Activated naive CD8-positive, alpha-beta T cell treated with anti-CD3 and anti-CD28 coated beads, Interleukin-2, amount 10 ng/mL, durations not matched to agents 7 days and 5 days (primary cell): ENCODE data around the gene ARHGEF12. TPM values are rescaled to one million over a fixed set of nuclear protein-coding genes. Genes with fewer than 3 reads are reported as not detected.
A peak's percentile ranks its signal among the peaks of the same experiment; 100 is the strongest.

Experiments used
- ATAC-seq: fragments of 150-1000 bp; cut with Tn5 transposase; one replicate; pipeline ENCODE4 v1.10.0; 2021; ENCODE audit warnings: low read depth, moderate library complexity
- POLR2A ChIA-PET: fragments of 350-600 bp; sonication (Branson Sonifier 250); formaldehyde crosslinking; loops from one replicate; lab custom pipeline; 2021; ENCODE audit warnings: antibody characterized with exemption; lab: Charles Lee
- DNase-seq: peaks from one replicate; pipeline ENCODE4 v3.0.0; 2021
- H3K27ac Mint-ChIP-seq: one replicate; pipeline ENCODE4 v1.8.0; 2022; ENCODE audit warnings: mild to moderate bottlenecking, mixed read lengths
- H3K27me3 Mint-ChIP-seq: one replicate; pipeline ENCODE4 v1.8.0; 2022; ENCODE audit warnings: mild to moderate bottlenecking, moderate library complexity, mixed read lengths
- H3K36me3 Mint-ChIP-seq: one replicate; pipeline ENCODE4 v1.8.0; 2021; ENCODE audit warnings: mild to moderate bottlenecking, mixed read lengths
- H3K4me1 Mint-ChIP-seq: one replicate; pipeline ENCODE4 v1.8.0; 2021; ENCODE audit warnings: mixed read lengths
- H3K4me3 Mint-ChIP-seq: one replicate; pipeline ENCODE4 v1.8.0; 2022; ENCODE audit warnings: mild to moderate bottlenecking, moderate library complexity, mixed read lengths
- H3K9me3 Mint-ChIP-seq: one replicate; pipeline ENCODE4 v1.8.0; 2021; ENCODE audit warnings: mixed read lengths
- total RNA-seq, 2 experiments: library from RNA; stranded (reverse); gene quantifications; one replicate each; pipeline ENCODE4 v1.2.3, GENCODE V29; 2021

Gene ARHGEF12
- total RNA-seq, 2 experiments from 2014 or later: 14.7 to 15.8 TPM

- Mint-ChIP-seq H3K4me1 (peaks cover 3% of the 10 kb centered on the region), H3K9me3 (no peaks in the 10 kb centered on the region), H3K36me3 (no peaks in the 10 kb centered on the region), H3K4me3 (peak overlapping the region; percentile 33), H3K27ac (no peak overlapping the region), H3K27me3 (peaks cover 39% of the 10 kb centered on the region)
- ATAC-seq (no peak), DNase-seq (no peak)
- POLR2A ChIA-PET: no interaction called here
Observed at GRCh38 chr11:120511820-120512738, 175.9 kb downstream of the ARHGEF12 start.

GRCh38 chr11:120512739-120513435, 176.7 kb downstream of the ARHGEF12 start:
- Mint-ChIP-seq H3K27ac (no peak overlapping the region), H3K4me3 (no peak overlapping the region)
- no peak for ATAC-seq

GRCh38 chr11:120513436-120514315, 177.5 kb downstream of the ARHGEF12 start:
- H3K9me3 Mint-ChIP-seq: no peaks in the 10 kb centered on the region
- H3K27me3 Mint-ChIP-seq: peaks cover 36% of the 10 kb centered on the region
- no peak overlapping the region for H3K27ac Mint-ChIP-seq
- no peak overlapping the region for H3K4me3 Mint-ChIP-seq
- POLR2A ChIA-PET: no interaction called here
- H3K4me1 Mint-ChIP-seq: peaks cover 3% of the 10 kb centered on the region
- no peaks in the 10 kb centered on the region for H3K36me3 Mint-ChIP-seq
- DNase-seq (no peak), ATAC-seq (no peak)

More at GRCh38 chr11:120512739-120513435, 176.7 kb downstream of the ARHGEF12 start:
- DNase-seq: no peak
- H3K9me3 Mint-ChIP-seq: no peaks in the 10 kb centered on the region
- H3K36me3 Mint-ChIP-seq: no peaks in the 10 kb centered on the region
- peaks cover 3% of the 10 kb centered on the region for H3K4me1 Mint-ChIP-seq
- POLR2A ChIA-PET: no interaction called here
- peaks cover 39% of the 10 kb centered on the region for H3K27me3 Mint-ChIP-seq

GRCh38 chr11:120514541-120515121, 178.4 kb downstream of the ARHGEF12 start:
- Mint-ChIP-seq H3K9me3 (no peaks in the 10 kb centered on the region), H3K4me1 (peaks cover 3% of the 10 kb centered on the region), H3K27me3 (peaks cover 36% of the 10 kb centered on the region), H3K36me3 (no peaks in the 10 kb centered on the region), H3K4me3 (no peak overlapping the region), H3K27ac (no peak overlapping the region)
- ATAC-seq (no peak), DNase-seq (no peak)
- POLR2A ChIA-PET: no interaction called here

GRCh38 chr11:120515186-120515723, 179.0 kb downstream of the ARHGEF12 start:
- no peaks in the 10 kb centered on the region for H3K36me3 Mint-ChIP-seq
- H3K9me3 Mint-ChIP-seq: no peaks in the 10 kb centered on the region
- peak; percentile 4 for DNase-seq
- ATAC-seq: no peak
- peaks cover 36% of the 10 kb centered on the region for H3K27me3 Mint-ChIP-seq
- no peak overlapping the region for H3K4me3 Mint-ChIP-seq
- peaks cover 3% of the 10 kb centered on the region for H3K4me1 Mint-ChIP-seq
- POLR2A ChIA-PET: no interaction called here
- no peak overlapping the region for H3K27ac Mint-ChIP-seq

- POLR2A ChIA-PET: no interaction called here
- peaks cover 29% of the 10 kb centered on the region for H3K27me3 Mint-ChIP-seq
- no peaks in the 10 kb centered on the region for H3K9me3 Mint-ChIP-seq
- H3K4me3 Mint-ChIP-seq: no peak overlapping the region
- H3K4me1 Mint-ChIP-seq: no peaks in the 10 kb centered on the region
- H3K36me3 Mint-ChIP-seq: no peaks in the 10 kb centered on the region
- no peak for DNase-seq
- H3K27ac Mint-ChIP-seq: no peak overlapping the region
- no peak for ATAC-seq
Observed at GRCh38 chr11:120516461-120517389, 180.5 kb downstream of the ARHGEF12 start.

- POLR2A ChIA-PET: no interaction called here
Observed at GRCh38 chr11:120517390-120517761, 181.2 kb downstream of the ARHGEF12 start.

GRCh38 chr11:120517801-120518291, 181.6 kb downstream of the ARHGEF12 start:
- ATAC-seq: no peak
- POLR2A ChIA-PET: no interaction called here
- H3K4me3 Mint-ChIP-seq: no peak overlapping the region
- H3K27me3 Mint-ChIP-seq: peaks cover 24% of the 10 kb centered on the region
- H3K36me3 Mint-ChIP-seq: no peaks in the 10 kb centered on the region
- no peaks in the 10 kb centered on the region for H3K4me1 Mint-ChIP-seq
- H3K27ac Mint-ChIP-seq: no peak overlapping the region
- DNase-seq: no peak
- no peaks in the 10 kb centered on the region for H3K9me3 Mint-ChIP-seq

More at GRCh38 chr11:120517390-120517761, 181.2 kb downstream of the ARHGEF12 start:
- ATAC-seq: no peak
- H3K4me3 Mint-ChIP-seq: no peak overlapping the region
- H3K9me3 Mint-ChIP-seq: no peaks in the 10 kb centered on the region
- no peaks in the 10 kb centered on the region for H3K36me3 Mint-ChIP-seq
- peaks cover 26% of the 10 kb centered on the region for H3K27me3 Mint-ChIP-seq
- no peaks in the 10 kb centered on the region for H3K4me1 Mint-ChIP-seq
- no peak for DNase-seq
- no peak overlapping the region for H3K27ac Mint-ChIP-seq

- peaks cover 19% of the 10 kb centered on the region for H3K27me3 Mint-ChIP-seq
Observed at GRCh38 chr11:120518356-120518755, 182.1 kb downstream of the ARHGEF12 start.

GRCh38 chr11:120519474-120519873, 183.3 kb downstream of the ARHGEF12 start:
- no peaks in the 10 kb centered on the region for H3K9me3 Mint-ChIP-seq
- no peaks in the 10 kb centered on the region for H3K36me3 Mint-ChIP-seq
- ATAC-seq (no peak), DNase-seq (no peak)
- H3K27me3 Mint-ChIP-seq: peaks cover 17% of the 10 kb centered on the region
- POLR2A ChIA-PET: no interaction called here
- no peak overlapping the region for H3K27ac Mint-ChIP-seq
- H3K4me3 Mint-ChIP-seq: no peak overlapping the region
- H3K4me1 Mint-ChIP-seq: no peaks in the 10 kb centered on the region

More at GRCh38 chr11:120518356-120518755, 182.1 kb downstream of the ARHGEF12 start:
- no peaks in the 10 kb centered on the region for H3K4me1 Mint-ChIP-seq
- H3K36me3 Mint-ChIP-seq: no peaks in the 10 kb centered on the region
- H3K4me3 Mint-ChIP-seq: no peak overlapping the region
- DNase-seq (no peak), ATAC-seq (no peak)
- H3K9me3 Mint-ChIP-seq: no peaks in the 10 kb centered on the region
- H3K27ac Mint-ChIP-seq: no peak overlapping the region
- POLR2A ChIA-PET: no interaction called here

- ATAC-seq: no peak
- no peak overlapping the region for H3K4me3 Mint-ChIP-seq
- H3K27ac Mint-ChIP-seq: no peak overlapping the region
- no peaks in the 10 kb centered on the region for H3K9me3 Mint-ChIP-seq
- H3K36me3 Mint-ChIP-seq: no peaks in the 10 kb centered on the region
- no peaks in the 10 kb centered on the region for H3K4me1 Mint-ChIP-seq
- peaks cover 12% of the 10 kb centered on the region for H3K27me3 Mint-ChIP-seq
- POLR2A ChIA-PET: no interaction called here
- no peak for DNase-seq
Observed at GRCh38 chr11:120520091-120520822, 184.0 kb downstream of the ARHGEF12 start.
